Breast epithelium (tissue), 3 donors: Measurements from ENCODE around the gene TOX3.

ENCODE experiments used
- POLR2A ChIP-seq: fragments of 450-650 bp; IDR thresholded peaks from one replicate; pipeline ENCODE4 v1.6.1; 2016; ENCODE audit warnings: antibody characterized with exemption, mild to moderate bottlenecking, moderate library complexity
- TF ChIP-seq, protein P1 (sequence below), 3 donors: fragments of 450-650 bp; IDR thresholded peaks; one replicate each; pipeline ENCODE4 v1.5.1; 2016 to 2017; ENCODE audit warnings: antibody characterized with exemption in 3 of 3, mild to moderate bottlenecking in 3 of 3, moderate library complexity in 3 of 3

DNA sequence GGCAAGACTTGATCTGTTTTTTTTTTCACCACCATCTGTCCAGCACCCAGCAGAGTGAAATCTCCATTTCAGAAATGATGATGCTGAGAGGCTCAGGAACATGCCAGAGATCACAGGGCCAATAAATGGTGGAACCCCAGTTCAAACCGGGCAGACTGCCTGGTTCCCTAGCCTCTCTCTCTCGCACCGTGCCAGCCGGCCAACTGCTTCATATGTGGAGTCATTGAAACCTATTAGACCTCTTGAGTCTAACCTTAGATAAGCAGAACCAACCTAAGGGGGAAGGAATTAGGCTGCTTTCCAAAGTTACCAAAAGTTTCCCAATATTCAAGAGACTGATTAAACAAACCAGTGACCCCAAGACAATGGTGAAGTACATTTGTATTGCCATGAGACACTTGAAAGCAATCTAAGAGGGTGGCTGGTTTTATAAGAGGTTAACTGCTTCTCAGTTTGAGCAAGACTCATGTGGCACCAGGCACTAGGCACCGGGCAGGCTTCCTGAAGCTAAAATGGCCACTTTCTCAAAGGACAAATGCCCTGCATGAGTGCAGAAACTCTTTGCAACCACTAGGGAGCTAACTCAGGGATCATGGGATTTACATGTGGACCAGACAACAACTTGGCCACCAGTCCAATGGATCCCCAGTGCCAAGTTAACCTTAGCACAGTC is 18.4 kb downstream of the TOX3 start:
- TF ChIP-seq, protein P1, sequence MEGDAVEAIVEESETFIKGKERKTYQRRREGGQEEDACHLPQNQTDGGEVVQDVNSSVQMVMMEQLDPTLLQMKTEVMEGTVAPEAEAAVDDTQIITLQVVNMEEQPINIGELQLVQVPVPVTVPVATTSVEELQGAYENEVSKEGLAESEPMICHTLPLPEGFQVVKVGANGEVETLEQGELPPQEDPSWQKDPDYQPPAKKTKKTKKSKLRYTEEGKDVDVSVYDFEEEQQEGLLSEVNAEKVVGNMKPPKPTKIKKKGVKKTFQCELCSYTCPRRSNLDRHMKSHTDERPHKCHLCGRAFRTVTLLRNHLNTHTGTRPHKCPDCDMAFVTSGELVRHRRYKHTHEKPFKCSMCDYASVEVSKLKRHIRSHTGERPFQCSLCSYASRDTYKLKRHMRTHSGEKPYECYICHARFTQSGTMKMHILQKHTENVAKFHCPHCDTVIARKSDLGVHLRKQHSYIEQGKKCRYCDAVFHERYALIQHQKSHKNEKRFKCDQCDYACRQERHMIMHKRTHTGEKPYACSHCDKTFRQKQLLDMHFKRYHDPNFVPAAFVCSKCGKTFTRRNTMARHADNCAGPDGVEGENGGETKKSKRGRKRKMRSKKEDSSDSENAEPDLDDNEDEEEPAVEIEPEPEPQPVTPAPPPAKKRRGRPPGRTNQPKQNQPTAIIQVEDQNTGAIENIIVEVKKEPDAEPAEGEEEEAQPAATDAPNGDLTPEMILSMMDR (IDR thresholded peaks at IDR 0.05) = no peak
- no peak for TF ChIP-seq POLR2A
